ENCODE results near the gene OCEL1.

OCEL1 gene

DNA sequence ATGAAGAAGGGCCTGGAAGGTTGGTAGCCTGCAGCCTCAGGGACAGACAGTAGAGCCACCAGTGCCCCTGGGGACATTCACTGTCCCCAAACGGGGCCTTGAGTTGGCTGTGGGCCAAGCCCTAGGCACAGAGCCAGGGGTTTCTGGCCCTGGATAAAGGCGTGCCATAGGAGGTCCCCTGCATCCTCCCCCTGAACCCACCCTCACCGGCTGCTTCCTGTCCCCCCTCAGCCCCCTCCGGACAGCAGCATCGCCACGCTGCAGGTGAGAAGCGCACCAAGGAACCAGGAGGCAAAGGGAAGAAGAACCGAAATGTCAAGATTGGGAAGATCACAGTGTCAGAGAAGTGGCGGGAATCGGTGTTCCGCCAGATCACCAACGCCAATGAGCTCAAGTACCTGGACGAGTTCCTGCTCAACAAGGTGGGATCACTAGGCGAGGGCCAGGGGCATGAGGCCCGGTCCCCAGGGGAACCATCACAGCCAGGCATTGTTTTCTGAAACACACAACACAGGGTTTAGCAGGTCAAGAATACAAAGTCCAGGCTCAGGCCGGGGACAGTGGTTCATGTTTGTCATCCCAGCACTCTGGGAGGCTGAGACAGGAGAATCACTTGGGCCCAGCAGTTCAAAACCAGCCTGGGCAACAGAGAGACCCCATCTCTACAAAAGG is 25.5 kb upstream of the OCEL1 start:
- CTCF ChIA-PET = no interaction called here
- no peaks in the 10 kb centered on the region for H3K27me3 Mint-ChIP-seq
- no peaks in the 10 kb centered on the region for H3K9me3 Mint-ChIP-seq
- H3K27ac Mint-ChIP-seq = no peak overlapping the region
- peaks cover 73% of the 10 kb centered on the region for H3K36me3 Mint-ChIP-seq
- H3K4me3 Mint-ChIP-seq = no peak overlapping the region
- no peaks in the 10 kb centered on the region for H3K4me1 Mint-ChIP-seq
- no peak for DNase-seq

DNA sequence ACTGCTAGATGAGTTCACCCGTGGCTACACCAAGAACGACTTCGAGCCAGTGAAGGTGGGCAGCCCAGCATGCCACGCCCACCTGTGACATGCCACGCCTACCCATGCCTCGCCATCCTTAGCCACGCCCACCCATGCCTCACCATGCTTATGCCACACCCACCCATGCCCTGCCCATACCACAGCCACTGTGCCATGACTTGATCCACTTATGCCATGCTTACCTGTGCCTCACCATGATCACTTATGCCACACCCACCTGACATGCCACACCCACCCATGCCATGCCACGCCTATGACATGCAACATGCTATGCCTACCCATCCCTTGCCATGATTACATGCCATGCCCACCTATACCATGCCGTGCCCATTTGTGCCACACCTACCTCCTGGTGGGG is 23.8 kb upstream of the OCEL1 start:
- Mint-ChIP-seq H3K4me1 (no peaks in the 10 kb centered on the region), H3K27me3 (no peaks in the 10 kb centered on the region), H3K27ac (no peak overlapping the region), H3K9me3 (no peaks in the 10 kb centered on the region), H3K4me3 (no peak overlapping the region), H3K36me3 (peaks cover 74% of the 10 kb centered on the region)
- peak; percentile 37 for DNase-seq
- CTCF ChIA-PET = no interaction called here

DNA sequence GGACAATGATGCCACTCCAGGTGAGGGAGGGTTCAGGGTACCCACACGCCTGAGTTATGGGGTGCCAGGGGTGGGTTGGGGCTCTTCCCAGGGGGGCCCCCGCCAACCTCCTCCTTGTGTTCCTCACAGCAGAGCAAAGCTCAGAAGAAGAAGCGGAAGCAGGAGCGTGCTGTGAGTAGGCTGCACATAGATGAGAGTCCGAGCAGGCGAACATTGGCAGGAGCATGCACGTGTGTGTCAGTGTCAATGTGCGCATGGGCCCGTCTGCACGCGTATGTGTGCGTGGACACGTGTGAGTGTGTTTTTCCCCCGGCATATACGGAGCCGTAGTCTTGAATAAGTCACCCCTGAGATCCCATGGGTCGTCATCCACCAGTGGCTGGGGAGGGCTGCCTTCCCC is 23.3 kb upstream of the OCEL1 start:
- CTCF ChIA-PET = no interaction called here
- Mint-ChIP-seq H3K27ac (peak overlapping the region; percentile 55), H3K27me3 (no peaks in the 10 kb centered on the region), H3K36me3 (peaks cover 73% of the 10 kb centered on the region), H3K9me3 (no peaks in the 10 kb centered on the region), H3K4me1 (no peaks in the 10 kb centered on the region), H3K4me3 (no peak overlapping the region)
- DNase-seq = no peak

DNA sequence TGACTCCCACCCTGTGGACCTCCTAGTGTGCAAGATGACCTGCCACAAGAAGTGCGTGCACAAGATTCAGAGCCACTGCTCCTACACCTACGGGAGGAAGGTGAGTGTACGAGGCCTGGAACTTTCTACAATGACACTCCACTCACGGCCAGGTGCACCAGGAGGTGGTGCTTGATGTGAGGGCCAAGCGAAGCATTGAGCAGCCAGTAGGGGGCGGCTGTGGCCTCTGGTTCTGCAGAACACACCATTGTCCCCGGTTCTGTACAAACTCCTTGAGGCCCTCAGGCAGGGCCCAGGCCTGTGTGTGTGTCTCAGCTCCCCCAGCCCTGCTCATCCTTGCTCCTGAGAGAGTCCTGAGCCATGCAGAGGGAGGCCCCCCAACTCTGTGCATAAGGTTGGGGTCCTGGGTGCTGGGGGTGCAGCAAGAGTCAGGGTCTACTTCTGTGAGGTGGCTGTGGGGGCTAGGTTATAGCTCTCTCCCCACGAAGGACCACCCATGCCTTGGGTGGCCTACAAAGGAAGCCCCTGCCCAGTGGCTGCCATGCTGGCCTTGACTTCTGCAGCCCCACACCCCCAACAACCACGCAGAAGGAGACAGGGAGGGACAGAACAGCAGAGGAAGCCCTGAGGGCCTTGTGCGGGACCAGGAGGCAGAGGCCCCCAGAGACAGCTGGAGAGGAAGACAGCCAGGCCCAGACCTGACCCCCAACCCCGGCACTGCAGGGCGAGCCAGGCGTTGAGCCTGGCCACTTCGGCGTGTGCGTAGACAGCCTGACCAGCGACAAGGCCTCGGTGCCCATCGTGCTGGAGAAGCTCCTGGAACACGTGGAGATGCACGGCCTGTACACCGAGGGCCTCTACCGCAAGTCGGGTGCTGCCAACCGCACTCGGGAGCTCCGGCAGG is 20.5 kb upstream of the OCEL1 start:
- CTCF ChIA-PET = interaction anchor here (0.7 to 2.1 kb wide), 2 partner anchors 32 to 77 kb away, joined by 3 to 7 read pairs; no protein-coding TSS in a partner anchor
- Mint-ChIP-seq H3K4me3 (no peak overlapping the region), H3K36me3 (peaks cover 73% of the 10 kb centered on the region), H3K27ac (peak overlapping the region; percentile 24), H3K4me1 (peaks cover 14% of the 10 kb centered on the region), H3K27me3 (no peaks in the 10 kb centered on the region), H3K9me3 (no peaks in the 10 kb centered on the region)
- peak; percentile 78 for DNase-seq

DNA sequence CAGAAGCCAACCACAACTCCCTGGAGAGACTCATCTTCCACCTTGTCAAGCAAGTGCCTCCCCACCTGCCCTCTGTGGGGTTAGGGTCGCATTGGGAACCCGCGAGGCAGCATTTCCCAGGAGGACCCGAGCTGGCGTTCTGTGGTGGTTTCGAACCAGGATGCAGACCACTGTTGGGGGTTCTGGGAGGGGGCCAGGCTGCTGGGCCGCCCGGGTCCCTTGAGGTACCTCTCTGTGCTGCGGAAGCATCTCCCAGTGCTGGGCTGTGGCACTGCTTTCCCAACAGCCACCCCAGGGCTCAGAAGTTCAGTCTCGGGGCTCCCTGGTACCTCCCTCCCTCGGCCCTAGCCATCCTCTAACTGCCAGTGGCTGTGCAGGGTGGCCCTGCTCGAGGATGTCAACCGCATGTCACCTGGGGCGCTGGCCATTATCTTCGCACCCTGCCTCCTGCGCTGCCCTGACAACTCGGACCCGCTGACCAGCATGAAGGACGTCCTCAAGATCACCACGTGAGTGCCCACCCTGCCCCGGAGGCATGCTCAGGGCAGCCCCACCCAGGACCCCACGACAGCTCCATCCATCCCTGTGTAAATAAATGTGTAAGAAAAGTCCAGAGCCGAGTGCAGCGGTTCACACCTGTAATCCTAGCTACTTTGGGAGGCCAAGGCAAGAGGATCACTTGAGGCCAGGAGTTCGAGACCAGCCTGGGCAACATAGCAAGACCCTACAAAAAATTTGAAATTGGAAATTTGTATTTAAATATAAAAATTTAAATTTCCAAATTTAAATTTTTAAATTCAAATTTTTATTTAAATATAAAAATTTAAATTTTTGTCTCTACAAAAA is 19.1 kb upstream of the OCEL1 start:
- CTCF ChIA-PET = interaction anchor here (2.1 kb wide), 1 partner anchor 76 kb away, joined by 7 read pairs; no protein-coding TSS in a partner anchor
- Mint-ChIP-seq H3K4me3 (no peak overlapping the region), H3K9me3 (no peaks in the 10 kb centered on the region), H3K27ac (no peak overlapping the region), H3K4me1 (peaks cover 14% of the 10 kb centered on the region), H3K27me3 (no peaks in the 10 kb centered on the region), H3K36me3 (peaks cover 61% of the 10 kb centered on the region)
- no peak for DNase-seq

DNA sequence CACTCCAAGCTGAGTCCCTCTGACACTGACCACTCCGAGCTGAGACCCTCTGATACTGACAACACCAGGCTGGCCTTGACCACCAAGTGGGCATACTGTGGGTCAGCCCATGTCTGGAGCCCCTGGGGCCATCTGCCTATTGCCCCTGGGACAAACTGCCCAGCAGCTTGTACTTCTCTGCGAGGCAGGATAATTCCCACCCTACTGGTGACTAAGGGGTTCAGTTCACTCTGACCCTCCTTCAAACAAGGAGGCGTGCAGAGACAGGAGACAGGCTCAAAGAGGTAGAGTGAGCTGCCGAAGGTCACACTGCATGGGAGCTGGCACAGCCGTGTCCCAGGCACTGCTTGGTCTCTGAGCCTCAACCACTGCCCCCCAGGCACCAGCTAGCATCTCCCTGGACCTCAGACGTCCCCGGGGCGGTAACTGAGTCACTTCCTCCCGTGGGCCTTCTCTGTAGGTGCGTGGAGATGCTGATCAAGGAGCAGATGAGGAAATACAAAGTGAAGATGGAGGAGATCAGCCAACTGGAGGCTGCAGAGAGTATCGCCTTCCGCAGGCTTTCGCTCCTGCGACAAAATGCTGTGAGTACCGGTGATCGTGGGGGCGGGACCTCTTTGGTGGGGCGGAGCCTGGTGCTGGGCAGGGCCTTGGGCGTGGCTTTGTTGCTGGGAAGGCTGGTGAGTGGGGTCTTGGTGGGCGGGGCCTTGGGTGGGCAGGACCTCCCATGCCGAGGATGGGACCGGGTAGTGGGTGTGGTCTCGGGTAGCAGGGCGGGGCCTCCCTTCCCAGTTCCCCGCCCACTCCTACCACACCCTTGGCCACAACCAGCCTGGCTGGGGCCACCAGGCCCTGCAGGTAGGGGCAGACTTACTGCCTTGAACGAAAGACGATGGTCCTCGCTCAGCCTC is 16.6 kb upstream of the OCEL1 start:
- peaks cover 16% of the 10 kb centered on the region for H3K4me1 Mint-ChIP-seq
- DNase-seq = peak; percentile 55
- H3K4me3 Mint-ChIP-seq = no peak overlapping the region
- peak overlapping the region; percentile 78 for H3K27ac Mint-ChIP-seq
- peaks cover 53% of the 10 kb centered on the region for H3K36me3 Mint-ChIP-seq
- no peaks in the 10 kb centered on the region for H3K27me3 Mint-ChIP-seq
- CTCF ChIA-PET = no interaction called here
- no peaks in the 10 kb centered on the region for H3K9me3 Mint-ChIP-seq

DNA sequence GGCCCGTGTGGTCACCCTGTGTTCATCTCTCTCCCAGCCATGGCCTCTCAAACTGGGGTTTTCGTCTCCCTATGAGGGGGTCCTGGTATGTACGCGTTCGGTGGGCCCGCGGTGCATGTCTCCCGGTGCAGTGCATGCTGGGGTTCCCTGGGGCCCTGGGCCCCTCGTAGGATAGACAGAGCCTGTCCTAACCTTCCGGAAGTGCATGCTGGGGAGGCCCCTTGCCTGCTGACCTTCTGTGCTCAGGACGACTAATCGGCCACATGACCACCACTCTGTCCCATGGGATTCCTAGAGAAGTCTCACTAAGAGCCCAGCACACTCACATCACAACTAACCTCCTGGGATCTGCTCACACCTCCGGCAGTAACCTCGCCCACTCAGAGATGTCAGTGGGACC is 15.7 kb upstream of the OCEL1 start:
- Mint-ChIP-seq H3K36me3 (peaks cover 51% of the 10 kb centered on the region), H3K4me3 (no peak overlapping the region), H3K9me3 (no peaks in the 10 kb centered on the region), H3K27me3 (no peaks in the 10 kb centered on the region), H3K4me1 (peaks cover 25% of the 10 kb centered on the region), H3K27ac (peak overlapping the region; percentile 83)
- CTCF ChIA-PET = no interaction called here
- DNase-seq = no peak

DNA sequence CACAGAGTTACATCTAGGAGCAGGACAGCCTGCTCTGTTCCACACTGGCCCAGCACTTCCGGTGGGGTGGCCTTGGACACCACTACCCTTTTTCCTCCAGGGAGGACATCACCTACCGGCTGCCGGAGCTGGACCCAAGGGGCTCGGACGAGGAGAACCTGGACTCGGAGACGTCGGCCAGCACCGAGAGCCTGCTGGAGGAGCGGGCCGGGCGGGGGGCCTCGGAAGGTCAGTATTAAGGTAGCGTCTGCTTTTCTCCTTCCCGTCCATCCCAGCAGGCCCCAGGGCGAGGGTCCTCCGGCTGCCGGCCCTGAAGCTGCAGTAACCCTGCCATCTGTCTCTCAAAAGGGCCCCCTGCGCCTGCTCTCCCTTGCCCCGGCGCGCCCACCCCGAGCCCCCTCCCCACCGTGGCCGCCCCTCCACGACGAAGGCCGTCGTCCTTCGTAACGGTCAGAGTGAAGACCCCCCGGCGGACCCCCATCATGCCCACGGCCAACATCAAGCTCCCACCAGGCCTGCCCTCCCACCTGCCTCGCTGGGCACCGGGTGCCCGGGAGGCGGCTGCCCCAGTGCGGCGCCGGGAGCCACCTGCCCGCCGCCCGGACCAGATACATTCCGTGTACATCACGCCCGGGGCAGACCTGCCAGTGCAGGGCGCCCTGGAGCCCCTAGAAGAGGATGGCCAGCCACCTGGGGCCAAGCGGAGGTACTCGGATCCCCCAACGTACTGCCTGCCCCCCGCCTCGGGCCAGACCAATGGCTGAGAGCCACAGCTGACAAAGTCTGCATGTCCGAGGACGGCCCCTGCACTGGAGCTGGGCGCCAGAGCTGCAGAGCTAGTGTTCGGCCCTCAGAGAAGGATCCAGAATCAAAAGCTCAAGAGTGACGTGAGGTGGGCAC is 14.2 kb upstream of the OCEL1 start:
- H3K9me3 Mint-ChIP-seq = no peaks in the 10 kb centered on the region
- H3K4me1 Mint-ChIP-seq = peaks cover 33% of the 10 kb centered on the region
- DNase-seq = no peak
- peaks cover 48% of the 10 kb centered on the region for H3K36me3 Mint-ChIP-seq
- no peaks in the 10 kb centered on the region for H3K27me3 Mint-ChIP-seq
- CTCF ChIA-PET = no interaction called here
- no peak overlapping the region for H3K4me3 Mint-ChIP-seq
- no peak overlapping the region for H3K27ac Mint-ChIP-seq

DNA sequence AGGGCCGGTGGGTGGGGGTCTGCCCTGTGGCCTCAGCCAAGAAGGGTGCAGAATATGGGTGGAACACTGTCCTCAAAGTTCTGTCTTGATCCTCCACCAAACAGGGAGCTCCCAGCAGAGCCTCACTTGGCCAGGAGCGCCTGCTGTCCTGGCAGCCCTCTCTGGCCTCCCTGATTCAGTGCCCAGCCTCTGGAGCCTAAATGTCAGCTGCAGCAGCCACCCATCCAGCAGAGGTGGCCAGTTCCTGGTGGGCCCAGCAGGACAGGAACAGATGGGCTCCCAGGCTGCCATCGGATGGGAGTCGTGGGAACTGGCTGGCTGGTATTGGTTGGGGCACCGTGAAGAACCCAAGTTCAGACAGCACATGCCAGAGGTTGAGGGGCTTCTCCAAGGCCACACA is 12.7 kb upstream of the OCEL1 start:
- Mint-ChIP-seq H3K27ac (peak overlapping the region; percentile 33), H3K9me3 (no peaks in the 10 kb centered on the region), H3K4me3 (no peak overlapping the region), H3K4me1 (peaks cover 35% of the 10 kb centered on the region), H3K27me3 (no peaks in the 10 kb centered on the region), H3K36me3 (peaks cover 57% of the 10 kb centered on the region)
- no peak for DNase-seq
- CTCF ChIA-PET = interaction anchor here (1.9 kb wide), 1 partner anchor 21 kb away, joined by 5 read pairs; no protein-coding TSS in a partner anchor

DNA sequence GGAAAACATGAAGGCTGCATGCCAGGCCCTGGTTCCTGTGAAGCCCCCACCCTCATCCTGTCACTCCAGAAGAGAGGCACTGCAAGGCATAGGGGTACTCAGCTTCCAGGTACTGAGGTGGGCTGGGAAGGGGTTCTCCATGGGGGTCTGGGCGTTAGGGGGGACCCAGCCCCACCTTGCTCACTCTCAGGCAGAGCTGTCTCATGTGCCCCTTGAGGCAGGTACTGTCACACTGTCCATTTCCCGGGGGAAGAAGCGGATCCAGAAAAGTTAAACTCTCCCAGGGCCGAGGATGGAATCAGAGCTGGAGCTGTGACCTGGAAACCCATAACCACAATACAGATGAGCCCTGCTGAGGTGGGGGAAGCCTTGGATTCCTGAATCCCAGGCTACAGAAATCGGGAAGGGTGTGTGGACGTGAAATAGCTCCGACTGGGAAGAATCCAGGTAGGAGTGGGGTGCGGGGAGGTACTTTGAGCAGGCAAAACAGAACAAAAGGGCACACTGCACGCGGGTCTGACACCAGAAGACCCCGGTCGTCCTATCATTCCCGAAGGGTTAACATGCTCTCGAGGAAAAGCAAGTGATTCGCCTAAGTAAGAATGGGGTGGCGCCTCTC is 11.4 kb upstream of the OCEL1 start:
- Mint-ChIP-seq H3K4me3 (peak overlapping the region; percentile 89), H3K27me3 (no peaks in the 10 kb centered on the region), H3K9me3 (no peaks in the 10 kb centered on the region), H3K36me3 (peaks cover 52% of the 10 kb centered on the region), H3K4me1 (peaks cover 28% of the 10 kb centered on the region), H3K27ac (peak overlapping the region; percentile 99)
- no peak for DNase-seq
- CTCF ChIA-PET = interaction anchor here (1.9 kb wide), 1 partner anchor 20 kb away, joined by 5 read pairs; no protein-coding TSS in a partner anchor

DNA sequence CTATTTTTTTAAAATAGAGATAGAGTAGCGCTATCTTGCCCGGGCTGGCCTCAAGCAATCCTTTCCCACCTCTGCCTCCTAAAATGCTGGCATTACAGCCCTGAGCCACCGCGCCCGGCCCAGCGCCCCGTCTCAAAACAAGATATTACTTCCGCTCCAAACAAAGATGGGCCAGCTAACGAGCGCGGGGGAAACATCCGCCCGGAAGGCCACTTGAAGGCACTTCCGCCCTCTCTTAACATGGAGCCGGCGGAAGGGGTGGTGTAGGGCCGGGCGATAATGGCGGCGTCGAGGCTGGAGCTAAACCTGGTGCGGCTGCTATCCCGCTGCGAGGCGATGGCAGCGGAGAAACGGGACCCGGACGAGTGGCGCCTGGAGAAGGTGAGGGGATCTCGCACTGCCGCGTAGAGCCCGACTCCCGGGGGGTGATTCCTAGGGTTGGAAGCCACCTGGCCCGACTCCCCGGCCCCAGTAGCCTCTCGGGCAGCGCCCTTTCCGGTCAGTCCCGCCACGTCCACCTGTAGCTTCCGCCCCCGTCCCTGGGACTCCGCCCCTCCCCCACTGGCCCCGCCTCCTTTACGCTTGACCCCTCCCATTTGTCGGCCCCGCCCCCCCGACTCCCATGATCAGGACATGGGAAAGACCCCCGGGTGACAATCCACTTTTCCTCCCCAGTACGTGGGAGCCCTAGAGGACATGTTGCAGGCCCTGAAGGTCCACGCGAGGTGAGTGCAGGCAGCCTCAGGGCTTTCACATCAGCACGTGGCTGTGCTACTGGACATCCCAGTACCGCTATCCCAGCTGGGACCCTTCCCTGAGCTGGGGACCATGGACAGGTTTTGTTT is 10.7 kb upstream of the OCEL1 start, which contains the start of gene USE1:
Gene USE1 (plus strand): TSS at position 231 of the 845 bp plus-strand sequence. CDS start 49 bp downstream, at position 280.
- peak within 1 kb of the TSS; percentile 89 for H3K4me3 Mint-ChIP-seq
- H3K27ac Mint-ChIP-seq = peak within 1 kb of the TSS; percentile 99
- CTCF ChIA-PET = interaction anchor here (1.9 kb wide), 1 partner anchor 19 kb away, joined by 5 read pairs; no protein-coding TSS in a partner anchor
- peaks cover 25% of the 10 kb centered on the region for H3K4me1 Mint-ChIP-seq
- no peaks in the 10 kb centered on the region for H3K9me3 Mint-ChIP-seq
- peak; percentile 93 for DNase-seq
- peaks cover 2% of the 10 kb centered on the region for H3K27me3 Mint-ChIP-seq
- H3K36me3 Mint-ChIP-seq = peaks cover 48% of the 10 kb centered on the region

All from activated naive CD4-positive, alpha-beta T cell treated with anti-CD3 and anti-CD28 coated beads, Interleukin-2, amount 10 ng/mL, durations not matched to agents 7 days and 5 days (primary cell).